Activated naive CD8-positive, alpha-beta T cell treated with anti-CD3 and anti-CD28 coated beads, Interleukin-2, amount 50 U/mL, for 24 hours (primary cell): ENCODE data around the gene DMD.

Source experiments
- ATAC-seq: fragments of 150-1000 bp; cut with Tn5 transposase; one replicate; pipeline ENCODE4 v1.10.0; 2021
- DNase-seq: peaks from one replicate; pipeline ENCODE4 v3.0.0; 2021
- H3K27ac Mint-ChIP-seq: one replicate; pipeline ENCODE4 v1.8.0; 2021; ENCODE audit warnings: mild to moderate bottlenecking, mixed read lengths
- H3K27me3 Mint-ChIP-seq: one replicate; pipeline ENCODE4 v1.8.0; 2021; ENCODE audit warnings: mixed read lengths
- H3K36me3 Mint-ChIP-seq: one replicate; pipeline ENCODE4 v1.8.0; 2021; ENCODE audit warnings: low read depth, mixed read lengths
- H3K4me1 Mint-ChIP-seq: one replicate; pipeline ENCODE4 v1.8.0; 2021; ENCODE audit warnings: mixed read lengths
- H3K4me3 Mint-ChIP-seq: one replicate; pipeline ENCODE4 v1.8.0; 2021; ENCODE audit warnings: mild to moderate bottlenecking, moderate library complexity, mixed read lengths
- H3K9me3 Mint-ChIP-seq: one replicate; pipeline ENCODE4 v1.8.0; 2021; ENCODE audit warnings: mixed read lengths

Gene DMD

GRCh38 chrX:31333165-31333831, 1878.1 kb downstream of the DMD start:
- Mint-ChIP-seq H3K36me3 (no peaks in the 10 kb centered on the region), H3K4me3 (no peak overlapping the region), H3K27ac (no peak overlapping the region), H3K27me3 (no peaks in the 10 kb centered on the region), H3K4me1 (no peaks in the 10 kb centered on the region), H3K9me3 (no peaks in the 10 kb centered on the region)
- DNase-seq (no peak), ATAC-seq (no peak)

GRCh38 chrX:31331928-31332327, 1879.4 kb downstream of the DMD start:
- no peak overlapping the region for H3K27ac Mint-ChIP-seq
- DNase-seq (no peak), ATAC-seq (no peak)
- H3K27me3 Mint-ChIP-seq = no peaks in the 10 kb centered on the region
- H3K4me3 Mint-ChIP-seq = no peak overlapping the region
- H3K9me3 Mint-ChIP-seq = no peaks in the 10 kb centered on the region
- no peaks in the 10 kb centered on the region for H3K4me1 Mint-ChIP-seq
- H3K36me3 Mint-ChIP-seq = no peaks in the 10 kb centered on the region

GRCh38 chrX:31331015-31331414, 1880.3 kb downstream of the DMD start:
- Mint-ChIP-seq H3K4me3 (no peak overlapping the region), H3K36me3 (no peaks in the 10 kb centered on the region), H3K9me3 (no peaks in the 10 kb centered on the region), H3K4me1 (no peaks in the 10 kb centered on the region), H3K27me3 (no peaks in the 10 kb centered on the region), H3K27ac (no peak overlapping the region)
- no peak for ATAC-seq
- no peak for DNase-seq

GRCh38 chrX:31329298-31329697, 1882.1 kb downstream of the DMD start:
- H3K4me1 Mint-ChIP-seq = no peaks in the 10 kb centered on the region
- no peaks in the 10 kb centered on the region for H3K9me3 Mint-ChIP-seq
- no peak for DNase-seq
- H3K27me3 Mint-ChIP-seq = no peaks in the 10 kb centered on the region
- no peak overlapping the region for H3K27ac Mint-ChIP-seq
- H3K4me3 Mint-ChIP-seq = no peak overlapping the region
- no peak for ATAC-seq
- no peaks in the 10 kb centered on the region for H3K36me3 Mint-ChIP-seq

- Mint-ChIP-seq H3K9me3 (no peaks in the 10 kb centered on the region), H3K27ac (no peak overlapping the region), H3K36me3 (no peaks in the 10 kb centered on the region), H3K27me3 (no peaks in the 10 kb centered on the region), H3K4me3 (no peak overlapping the region), H3K4me1 (no peaks in the 10 kb centered on the region)
- ATAC-seq (no peak), DNase-seq (no peak)
Observed at GRCh38 chrX:31323658-31324057, 1887.7 kb downstream of the DMD start.

- no peak for ATAC-seq
- Mint-ChIP-seq H3K4me3 (no peak overlapping the region), H3K27ac (no peak overlapping the region), H3K4me1 (no peaks in the 10 kb centered on the region), H3K27me3 (no peaks in the 10 kb centered on the region), H3K36me3 (no peaks in the 10 kb centered on the region), H3K9me3 (no peaks in the 10 kb centered on the region)
- no peak for DNase-seq
Observed at GRCh38 chrX:31320740-31321139, 1890.6 kb downstream of the DMD start.

GRCh38 chrX:31319586-31319985, 1891.8 kb downstream of the DMD start:
- Mint-ChIP-seq H3K4me3 (no peak overlapping the region), H3K36me3 (no peaks in the 10 kb centered on the region), H3K27ac (no peak overlapping the region), H3K9me3 (no peaks in the 10 kb centered on the region), H3K27me3 (no peaks in the 10 kb centered on the region), H3K4me1 (no peaks in the 10 kb centered on the region)
- ATAC-seq = no peak
- no peak for DNase-seq

GRCh38 chrX:31318866-31319265, 1892.5 kb downstream of the DMD start:
- Mint-ChIP-seq H3K9me3 (no peaks in the 10 kb centered on the region), H3K4me1 (no peaks in the 10 kb centered on the region), H3K4me3 (no peak overlapping the region), H3K27ac (no peak overlapping the region), H3K27me3 (no peaks in the 10 kb centered on the region), H3K36me3 (no peaks in the 10 kb centered on the region)
- DNase-seq (no peak), ATAC-seq (no peak)

- no peaks in the 10 kb centered on the region for H3K27me3 Mint-ChIP-seq
Observed at GRCh38 chrX:31316340-31316991, 1894.9 kb downstream of the DMD start.

GRCh38 chrX:31314921-31315320, 1896.4 kb downstream of the DMD start:
- ATAC-seq (no peak), DNase-seq (no peak)
- H3K27ac Mint-ChIP-seq = no peak overlapping the region
- H3K4me3 Mint-ChIP-seq = no peak overlapping the region
- no peaks in the 10 kb centered on the region for H3K9me3 Mint-ChIP-seq
- no peaks in the 10 kb centered on the region for H3K36me3 Mint-ChIP-seq
- H3K27me3 Mint-ChIP-seq = no peaks in the 10 kb centered on the region
- H3K4me1 Mint-ChIP-seq = no peaks in the 10 kb centered on the region

More at GRCh38 chrX:31316340-31316991, 1894.9 kb downstream of the DMD start:
- no peak overlapping the region for H3K27ac Mint-ChIP-seq
- H3K4me3 Mint-ChIP-seq = no peak overlapping the region
- no peaks in the 10 kb centered on the region for H3K9me3 Mint-ChIP-seq
- H3K4me1 Mint-ChIP-seq = no peaks in the 10 kb centered on the region
- DNase-seq = no peak
- H3K36me3 Mint-ChIP-seq = no peaks in the 10 kb centered on the region
- ATAC-seq = no peak

GRCh38 chrX:31307952-31308351, 1903.4 kb downstream of the DMD start:
- Mint-ChIP-seq H3K9me3 (no peaks in the 10 kb centered on the region), H3K27ac (no peak overlapping the region), H3K4me1 (no peaks in the 10 kb centered on the region), H3K27me3 (peaks cover 2% of the 10 kb centered on the region), H3K4me3 (no peak overlapping the region), H3K36me3 (no peaks in the 10 kb centered on the region)
- ATAC-seq (no peak), DNase-seq (no peak)

- H3K36me3 Mint-ChIP-seq = no peaks in the 10 kb centered on the region
- H3K27ac Mint-ChIP-seq = no peak overlapping the region
- peaks cover 2% of the 10 kb centered on the region for H3K27me3 Mint-ChIP-seq
- peaks cover 7% of the 10 kb centered on the region for H3K9me3 Mint-ChIP-seq
- no peak for DNase-seq
- H3K4me1 Mint-ChIP-seq = no peaks in the 10 kb centered on the region
- no peak for ATAC-seq
- H3K4me3 Mint-ChIP-seq = no peak overlapping the region
Observed at GRCh38 chrX:31302573-31303075, 1908.7 kb downstream of the DMD start.

- Mint-ChIP-seq H3K36me3 (no peaks in the 10 kb centered on the region), H3K4me3 (no peak overlapping the region), H3K9me3 (peaks cover 7% of the 10 kb centered on the region), H3K27me3 (peaks cover 2% of the 10 kb centered on the region), H3K27ac (no peak overlapping the region), H3K4me1 (no peaks in the 10 kb centered on the region)
- ATAC-seq (no peak), DNase-seq (no peak)
Observed at GRCh38 chrX:31301941-31302340, 1909.4 kb downstream of the DMD start.

GRCh38 chrX:31301203-31301602, 1910.1 kb downstream of the DMD start:
- no peaks in the 10 kb centered on the region for H3K4me1 Mint-ChIP-seq
- H3K27ac Mint-ChIP-seq = no peak overlapping the region
- H3K9me3 Mint-ChIP-seq = peaks cover 7% of the 10 kb centered on the region
- no peak overlapping the region for H3K4me3 Mint-ChIP-seq
- no peak for ATAC-seq
- DNase-seq = no peak
- H3K27me3 Mint-ChIP-seq = peaks cover 2% of the 10 kb centered on the region
- H3K36me3 Mint-ChIP-seq = no peaks in the 10 kb centered on the region

GRCh38 chrX:31298916-31299315, 1912.4 kb downstream of the DMD start:
- DNase-seq = no peak
- no peak for ATAC-seq
- Mint-ChIP-seq H3K4me1 (no peaks in the 10 kb centered on the region), H3K27ac (no peak overlapping the region), H3K27me3 (no peaks in the 10 kb centered on the region), H3K9me3 (peaks cover 7% of the 10 kb centered on the region), H3K36me3 (no peaks in the 10 kb centered on the region), H3K4me3 (no peak overlapping the region)
